GM19438 (cell line): ENCODE results near the gene CHST8.
"Not testable (repeated sequence)": the region's sequence is repeated elsewhere in the genome, so short reads cannot be mapped to it uniquely, and the experiment has no call there.

Experiments
- ATAC-seq: cut with Tn5 transposase; IDR thresholded peaks from one replicate; pipeline ENCODE4 v1.9.1; 2021; ENCODE audit warnings: low read depth; ENCODE audit not compliant: unreplicated experiment

Gene CHST8

GRCh38 chr19:33641261-33641660, 19.5 kb downstream of the CHST8 start:
- ATAC-seq, result no peak

GRCh38 chr19:33641956-33642498, 20.3 kb downstream of the CHST8 start:
- no peak for ATAC-seq

GRCh38 chr19:33644284-33644836, 22.6 kb downstream of the CHST8 start:
- ATAC-seq, result no peak

- no peak for ATAC-seq
Measured at GRCh38 chr19:33646306-33646705, 24.6 kb downstream of the CHST8 start.

GRCh38 chr19:33647146-33647545, 25.4 kb downstream of the CHST8 start:
- ATAC-seq, result no peak

- no peak for ATAC-seq
Measured at GRCh38 chr19:33649627-33650305, 28.0 kb downstream of the CHST8 start.

GRCh38 chr19:33653684-33654083, 31.9 kb downstream of the CHST8 start:
- ATAC-seq, result no peak

GRCh38 chr19:33654840-33655508, 33.2 kb downstream of the CHST8 start:
- no peak for ATAC-seq

- no peak for ATAC-seq
Measured at GRCh38 chr19:33659835-33660234, 38.1 kb downstream of the CHST8 start.

- no peak for ATAC-seq
Measured at GRCh38 chr19:33660410-33661124, 38.8 kb downstream of the CHST8 start.

- ATAC-seq, result no peak
Measured at GRCh38 chr19:33661336-33661735, 39.6 kb downstream of the CHST8 start.

GRCh38 chr19:33662391-33663092, 40.8 kb downstream of the CHST8 start:
- ATAC-seq, result no peak

GRCh38 chr19:33663316-33663715, 41.6 kb downstream of the CHST8 start:
- not testable (repeated sequence) for ATAC-seq

GRCh38 chr19:33664744-33665143, 43.0 kb downstream of the CHST8 start:
- ATAC-seq, result no peak

- ATAC-seq, result no peak
Measured at GRCh38 chr19:33665776-33666595, 44.2 kb downstream of the CHST8 start.

GRCh38 chr19:33667141-33667650, 45.4 kb downstream of the CHST8 start:
- no peak for ATAC-seq

GRCh38 chr19:33667881-33668280, 46.1 kb downstream of the CHST8 start:
- ATAC-seq, result no peak

- ATAC-seq, result no peak
Measured at GRCh38 chr19:33668968-33669367, 47.2 kb downstream of the CHST8 start.

GRCh38 chr19:33669376-33669775, 47.6 kb downstream of the CHST8 start:
- no peak for ATAC-seq
